ENCODE data around the gene IGF2R. TPM values are rescaled to one million over a fixed set of nuclear protein-coding genes. Genes with fewer than 3 reads are reported as not detected.
"Not testable (repeated sequence)": the region's sequence is repeated elsewhere in the genome, so short reads cannot be mapped to it uniquely, and the experiment has no call there.

IGF2R gene
- total RNA-seq, 1 donor from 2014 or later, result 239 TPM

DNA sequence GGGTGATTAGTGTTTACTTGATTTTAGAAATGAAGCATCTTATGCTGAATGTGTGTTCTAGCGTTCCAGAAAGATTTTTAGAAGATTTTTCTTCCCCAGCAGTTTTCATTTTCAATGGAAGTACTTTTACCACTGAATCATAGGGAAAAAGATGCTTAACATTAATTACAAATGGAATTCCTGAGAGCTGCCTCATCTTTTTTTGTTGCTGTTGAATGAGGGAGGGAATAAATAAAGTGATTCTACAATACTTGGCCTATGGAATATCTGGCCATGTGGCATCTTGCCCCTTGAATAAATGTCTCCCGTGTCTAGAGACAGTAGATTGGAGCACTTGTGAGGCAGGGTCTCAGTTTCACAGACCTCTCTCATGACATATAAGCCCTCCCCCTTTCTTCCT, 108.6 kb downstream of the IGF2R start:
- DNase-seq, result no peak

GRCh38 chr6:160078883-160079685, 110.2 kb downstream of the IGF2R start:
- no peak for DNase-seq

- no peak for DNase-seq
Measured at GRCh38 chr6:160079686-160080043, 110.8 kb downstream of the IGF2R start.

DNA sequence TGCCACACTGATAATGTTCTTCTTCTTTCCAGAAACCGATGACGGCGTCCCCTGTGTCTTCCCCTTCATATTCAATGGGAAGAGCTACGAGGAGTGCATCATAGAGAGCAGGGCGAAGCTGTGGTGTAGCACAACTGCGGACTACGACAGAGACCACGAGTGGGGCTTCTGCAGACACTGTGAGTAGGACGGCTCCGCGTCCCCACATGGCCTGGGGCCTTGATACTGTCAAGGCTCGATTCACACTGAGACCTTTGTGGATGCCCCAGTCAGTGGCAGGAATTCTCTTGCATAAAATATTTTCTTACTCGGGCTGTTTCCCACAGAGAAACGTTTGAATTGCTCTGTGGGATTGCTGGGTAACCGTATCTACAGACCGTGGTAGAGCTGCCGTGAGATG, 111.2 kb downstream of the IGF2R start:
- DNase-seq, result no peak

GRCh38 chr6:160081398-160081797, 112.5 kb downstream of the IGF2R start:
- DNase-seq, result no peak

DNA sequence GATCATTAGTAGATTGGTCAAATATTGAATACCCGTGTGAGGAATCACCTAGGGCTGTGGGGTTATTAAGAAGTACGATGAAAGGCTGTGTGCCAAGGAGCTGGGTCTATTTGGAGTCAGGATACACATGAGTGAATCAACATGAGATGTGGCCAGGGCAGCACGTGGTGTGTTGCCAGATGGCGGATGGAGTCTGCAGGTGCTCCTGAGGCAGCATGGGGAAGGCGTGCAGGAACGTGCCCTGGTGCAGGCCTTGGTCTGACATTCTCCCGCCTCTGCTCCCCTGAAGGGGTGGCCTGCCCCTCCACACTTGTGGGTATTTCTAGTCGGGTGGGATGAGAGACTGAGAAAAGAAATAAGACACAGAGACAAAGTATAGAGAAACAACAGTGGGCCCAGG, 113.7 kb downstream of the IGF2R start:
- no peak for DNase-seq

DNA sequence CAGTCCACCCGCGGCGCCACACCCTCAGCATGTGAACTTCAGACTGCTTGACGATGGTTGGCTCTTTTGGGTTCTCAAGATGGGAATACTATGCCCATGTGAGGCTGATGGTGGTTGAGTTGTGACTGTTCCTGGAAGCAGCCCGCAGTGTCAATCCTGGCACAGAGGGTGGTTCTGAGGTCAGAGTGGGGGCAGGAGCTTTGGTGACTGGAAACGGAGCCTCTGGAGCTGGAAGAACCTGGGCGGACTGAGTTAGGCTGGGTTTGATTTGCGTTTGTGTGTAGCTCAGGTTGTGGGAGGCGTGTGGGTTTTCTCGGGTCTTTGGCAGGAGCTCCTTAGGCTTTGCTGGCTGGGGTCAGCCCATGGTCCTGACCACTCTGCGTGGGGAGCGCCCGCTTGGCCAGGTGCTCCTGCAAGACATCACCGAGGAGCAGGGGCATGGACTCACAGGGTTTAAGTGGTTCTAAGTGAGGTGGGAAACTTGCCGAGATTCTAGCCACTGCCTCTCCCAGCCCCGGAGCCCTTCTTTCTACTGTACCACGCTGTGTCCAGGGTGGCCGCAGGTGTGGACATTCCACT, 115.4 kb downstream of the IGF2R start:
- DNase-seq, result no peak

DNA sequence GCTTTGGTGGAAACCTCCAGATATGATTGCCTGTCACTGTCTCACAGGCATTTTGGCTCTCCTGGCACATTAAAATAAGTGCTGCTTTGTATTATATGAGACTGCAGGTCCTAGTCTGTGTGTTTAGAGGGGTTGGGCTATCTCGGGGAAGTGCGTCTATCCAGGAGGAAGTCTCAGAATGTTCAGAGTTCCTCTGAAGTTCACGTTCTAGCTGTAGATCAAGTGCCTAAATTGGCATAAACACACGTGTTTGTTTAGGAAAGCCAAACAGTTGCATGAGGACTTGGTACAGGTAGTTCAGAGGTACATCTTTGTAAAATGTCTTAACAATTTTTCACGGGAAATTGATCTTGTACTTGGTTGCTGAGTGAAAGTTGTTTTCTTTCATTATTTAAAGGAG, 116.3 kb downstream of the IGF2R start:
- DNase-seq, result no peak

- DNase-seq, result no peak
Measured at GRCh38 chr6:160085713-160086505, 117.0 kb downstream of the IGF2R start.

- no peak for DNase-seq
Measured at GRCh38 chr6:160086754-160087153, 117.9 kb downstream of the IGF2R start.

DNA sequence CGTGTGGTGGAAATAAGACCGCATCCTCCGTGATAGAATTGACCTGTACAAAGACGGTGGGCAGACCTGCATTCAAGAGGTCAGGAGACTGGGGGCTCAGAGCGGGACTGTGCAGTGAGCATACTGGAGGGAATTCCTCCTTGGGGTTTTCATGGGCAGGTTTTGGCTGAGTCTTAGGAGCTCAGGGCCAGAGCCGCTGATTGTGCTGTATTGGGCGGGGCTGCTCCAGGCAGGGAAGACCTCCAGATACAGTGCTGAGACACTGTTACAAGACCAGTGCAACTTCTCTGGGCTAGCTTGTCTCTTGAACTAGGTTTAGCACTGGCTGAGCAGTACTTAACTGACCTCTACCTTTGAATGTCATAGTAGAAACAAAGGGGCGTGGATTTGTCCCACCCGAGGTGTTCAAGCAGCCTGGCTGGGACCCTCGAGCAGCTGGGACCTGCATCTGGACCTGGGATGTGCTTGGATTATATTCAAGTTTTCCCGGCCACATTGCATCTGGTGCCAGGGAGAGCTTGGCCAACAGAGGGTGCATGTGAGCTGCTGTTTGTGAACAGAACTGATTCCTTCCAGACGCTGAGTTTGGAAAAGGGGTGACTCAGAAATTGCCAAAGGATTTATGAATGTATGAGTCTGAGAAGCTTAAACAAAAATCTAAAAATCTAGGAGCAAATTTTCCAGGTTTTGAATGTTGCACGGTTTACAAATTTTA, 119.3 kb downstream of the IGF2R start:
- peak; percentile 88 for DNase-seq

GRCh38 chr6:160088784-160089533, 120.1 kb downstream of the IGF2R start:
- DNase-seq, result no peak

- DNase-seq, result no peak
Measured at GRCh38 chr6:160089534-160089897, 120.6 kb downstream of the IGF2R start.

DNA sequence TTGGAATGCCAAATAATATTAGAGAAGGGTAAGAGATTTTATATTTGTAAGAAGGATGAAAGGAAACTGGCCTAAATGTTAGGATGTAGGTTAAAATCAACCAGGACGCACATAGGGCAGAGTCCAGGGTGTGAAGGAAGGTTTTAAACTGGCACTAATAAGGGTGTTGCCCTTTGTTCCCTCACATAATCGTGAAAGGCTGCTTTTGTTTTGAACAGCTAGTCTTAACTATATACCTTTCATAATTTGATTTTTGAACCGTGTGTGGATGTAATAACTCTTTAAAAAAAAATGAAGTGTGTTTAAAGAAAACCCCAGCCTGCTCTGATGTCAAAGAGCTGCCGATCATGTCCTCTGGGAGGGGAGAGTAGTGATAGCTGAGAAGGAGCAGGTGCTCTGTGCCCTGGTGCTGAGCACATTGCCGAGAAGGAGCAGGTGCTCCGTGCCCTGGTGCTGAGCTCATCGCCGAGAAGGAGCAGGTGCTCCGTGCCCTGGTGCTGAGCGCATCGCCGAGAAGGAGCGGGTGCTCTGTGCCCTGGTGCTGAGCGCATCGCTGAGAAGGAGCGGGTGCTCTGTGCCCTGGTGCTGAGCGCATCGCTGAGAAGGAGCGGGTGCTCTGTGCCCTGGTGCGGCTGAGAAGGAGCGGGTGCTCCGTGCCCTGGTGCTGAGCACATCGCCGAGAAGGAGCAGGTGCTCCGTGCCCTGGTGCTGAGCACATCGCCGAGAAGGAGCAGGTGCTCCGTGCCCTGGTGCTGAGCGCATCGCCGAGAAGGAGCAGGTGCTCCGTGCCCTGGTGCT, 121.8 kb downstream of the IGF2R start:
- DNase-seq, result not testable (repeated sequence)

DNA sequence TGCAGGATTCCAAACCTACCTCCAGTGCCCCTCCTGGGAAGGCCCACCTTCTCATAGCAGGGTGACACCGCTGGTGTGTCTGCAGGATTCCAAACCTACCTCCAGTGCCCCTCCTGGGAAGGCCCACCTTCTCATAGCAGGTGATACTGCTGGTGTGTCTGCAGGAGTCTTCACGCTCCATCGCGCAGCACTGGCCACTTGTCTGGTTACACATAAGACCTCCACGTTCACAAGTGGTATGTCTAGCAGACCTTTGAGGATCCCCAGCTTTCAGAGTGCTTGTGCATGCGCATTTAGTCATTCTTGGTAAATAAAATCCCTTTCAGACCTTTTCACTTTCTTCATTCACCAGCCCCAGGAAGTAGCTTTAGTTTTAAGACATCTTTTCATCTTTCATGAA, 123.3 kb downstream of the IGF2R start:
- not testable (repeated sequence) for DNase-seq

- no peak for DNase-seq
Measured at GRCh38 chr6:160092602-160093001, 123.7 kb downstream of the IGF2R start.

DNA sequence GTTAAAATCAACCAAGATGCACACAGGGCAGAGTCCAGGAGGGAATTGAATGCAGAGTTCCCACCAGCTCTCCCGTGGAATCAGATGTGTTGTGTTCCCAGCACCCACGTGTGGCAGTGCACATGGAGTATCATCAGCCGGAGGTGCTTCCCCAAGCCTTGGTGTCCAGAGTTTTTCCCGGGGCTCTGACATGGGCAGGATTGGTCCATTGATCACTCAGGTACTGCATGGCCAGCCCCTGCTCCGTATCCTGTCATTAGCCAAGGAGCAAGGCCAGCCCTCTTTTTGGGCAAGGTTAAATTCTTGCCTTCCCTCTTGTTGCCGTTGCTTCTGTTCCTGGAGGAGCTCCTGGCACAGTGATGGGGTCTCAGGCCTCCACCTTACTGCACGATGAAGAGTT, 124.2 kb downstream of the IGF2R start:
- DNase-seq, result no peak

- DNase-seq, result no peak
Measured at GRCh38 chr6:160093946-160094345, 125.1 kb downstream of the IGF2R start.

DNA sequence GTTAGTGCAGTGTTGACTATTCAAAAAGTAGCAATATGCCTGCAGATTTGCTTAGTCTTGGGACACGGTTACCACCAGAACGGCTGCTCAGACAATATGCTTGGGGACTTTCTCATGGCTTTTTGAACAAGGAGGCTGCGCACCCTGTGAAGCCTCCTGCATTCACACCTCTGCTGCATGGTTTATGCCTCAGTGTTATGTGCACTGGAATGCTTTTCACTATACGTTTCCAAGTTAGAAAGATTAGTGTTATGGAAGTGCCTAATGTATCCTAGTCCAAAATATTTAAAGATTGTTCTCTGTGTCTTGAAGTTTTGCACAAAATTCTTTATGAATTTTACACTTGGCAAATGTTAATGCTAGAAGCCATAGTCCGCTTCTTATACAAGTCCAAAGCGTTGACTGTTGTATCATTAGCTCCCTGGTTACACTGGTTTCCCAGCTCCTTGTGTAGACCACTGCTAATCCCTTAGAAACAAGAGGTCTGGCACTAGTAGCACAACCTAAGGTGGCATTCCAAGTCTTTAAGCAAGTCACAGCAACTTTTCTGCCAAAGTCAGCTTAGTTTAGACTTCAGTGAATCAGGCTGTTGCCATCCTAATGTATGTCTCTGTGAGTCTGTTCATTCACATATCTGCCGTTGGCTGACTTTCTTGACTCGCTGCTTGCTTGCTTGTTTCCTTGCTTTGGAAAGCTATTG, 126.4 kb downstream of the IGF2R start:
- DNase-seq, result no peak
